ENCODE results near the gene PPIB.

DNA sequence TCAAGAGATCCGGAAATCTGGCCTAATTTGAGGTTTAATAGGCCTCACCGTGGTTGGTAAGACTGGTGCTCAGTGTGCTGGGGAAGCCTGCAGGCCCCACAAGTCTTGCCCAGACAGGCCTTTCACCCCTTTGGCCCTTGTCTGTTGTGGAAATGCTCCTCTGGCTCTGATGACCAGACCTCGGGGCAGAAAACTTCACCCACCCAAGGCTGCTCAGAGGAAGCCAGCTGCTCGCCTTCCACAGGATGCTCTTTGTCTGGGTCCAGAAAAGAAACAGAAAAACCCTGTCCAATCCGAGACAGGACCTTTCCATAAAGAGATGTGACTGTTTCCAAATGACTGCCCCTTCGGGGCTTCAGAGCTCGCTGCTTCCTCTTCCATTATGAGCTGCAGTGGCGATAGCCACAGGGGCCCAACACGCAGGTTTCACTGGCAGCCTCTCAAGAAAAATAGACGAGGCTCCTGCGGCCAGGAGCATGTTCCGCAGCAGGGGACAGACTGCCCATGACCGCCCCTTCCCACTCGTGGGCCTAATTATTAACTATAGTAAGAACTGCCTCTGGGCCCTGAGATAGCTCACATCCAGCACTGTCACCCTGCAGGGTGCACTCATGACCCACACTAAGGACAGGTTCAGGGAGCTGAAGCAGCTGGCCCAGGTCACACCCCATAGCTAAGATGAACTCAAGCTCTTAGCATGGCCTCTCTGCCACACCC is 18.1 kb downstream of the PPIB start:
- TF ChIP-seq, protein P1, sequence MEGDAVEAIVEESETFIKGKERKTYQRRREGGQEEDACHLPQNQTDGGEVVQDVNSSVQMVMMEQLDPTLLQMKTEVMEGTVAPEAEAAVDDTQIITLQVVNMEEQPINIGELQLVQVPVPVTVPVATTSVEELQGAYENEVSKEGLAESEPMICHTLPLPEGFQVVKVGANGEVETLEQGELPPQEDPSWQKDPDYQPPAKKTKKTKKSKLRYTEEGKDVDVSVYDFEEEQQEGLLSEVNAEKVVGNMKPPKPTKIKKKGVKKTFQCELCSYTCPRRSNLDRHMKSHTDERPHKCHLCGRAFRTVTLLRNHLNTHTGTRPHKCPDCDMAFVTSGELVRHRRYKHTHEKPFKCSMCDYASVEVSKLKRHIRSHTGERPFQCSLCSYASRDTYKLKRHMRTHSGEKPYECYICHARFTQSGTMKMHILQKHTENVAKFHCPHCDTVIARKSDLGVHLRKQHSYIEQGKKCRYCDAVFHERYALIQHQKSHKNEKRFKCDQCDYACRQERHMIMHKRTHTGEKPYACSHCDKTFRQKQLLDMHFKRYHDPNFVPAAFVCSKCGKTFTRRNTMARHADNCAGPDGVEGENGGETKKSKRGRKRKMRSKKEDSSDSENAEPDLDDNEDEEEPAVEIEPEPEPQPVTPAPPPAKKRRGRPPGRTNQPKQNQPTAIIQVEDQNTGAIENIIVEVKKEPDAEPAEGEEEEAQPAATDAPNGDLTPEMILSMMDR (IDR thresholded peaks at IDR 0.05), result no peak
- TF ChIP-seq EP300 (IDR thresholded peaks at IDR 0.05; ENCODE audit: low read depth), result no peak
- no peak for TF ChIP-seq POLR2AphosphoS5 (IDR thresholded peaks at IDR 0.05)
